DOHH2 (cell line): ENCODE measurements around the gene SHC3.

ENCODE experiments used
- H3F3A ChIP-seq: fragments of 200-600 bp; sonication (generic), shearing (Covaris generic); 2 replicates; pipeline ENCODE4 v1.6.0; 2016; ENCODE audit warnings: antibody characterized with exemption, mild to moderate bottlenecking; ENCODE audit not compliant: control insufficient read depth, insufficient read depth
- H3K27ac ChIP-seq: fragments of 200-600 bp; sonication (generic); 2 replicates; pipeline ENCODE4 v1.5.1; 2014; ENCODE audit warnings: low read depth, mild to moderate bottlenecking, low read length, moderate library complexity
- H3K27me3 ChIP-seq: fragments of 200-600 bp; sonication (generic); 2 replicates; pipeline ENCODE4 v1.6.1; 2014; ENCODE audit warnings: mild to moderate bottlenecking, low read length, mixed read lengths; ENCODE audit not compliant: control insufficient read depth
- H3K36me3 ChIP-seq: fragments of 200-600 bp; sonication (generic); 2 replicates; pipeline ENCODE4 v1.6.1; 2014; ENCODE audit warnings: mild to moderate bottlenecking, low read length, moderate library complexity, mixed read lengths; ENCODE audit not compliant: control insufficient read depth
- H3K4me1 ChIP-seq: fragments of 200-600 bp; sonication (generic); 2 replicates; pipeline ENCODE4 v1.6.1; 2014; ENCODE audit warnings: mild to moderate bottlenecking, low read length, mixed read lengths; ENCODE audit not compliant: control insufficient read depth
- H3K4me2 ChIP-seq: fragments of 200-600 bp; sonication (generic); 2 replicates; pipeline ENCODE4 v1.6.0; 2014; ENCODE audit warnings: mild to moderate bottlenecking, low read length, moderate library complexity
- H3K4me3 ChIP-seq: fragments of 200-600 bp; sonication (generic); 2 replicates; pipeline ENCODE4 v1.5.1; 2014; ENCODE audit warnings: mild to moderate bottlenecking, low read length, mixed read lengths
- H3K79me2 ChIP-seq: fragments of 200-600 bp; sonication (generic); 2 replicates; pipeline ENCODE4 v1.6.1; 2014; ENCODE audit warnings: mild to moderate bottlenecking, low read length, mixed read lengths; ENCODE audit not compliant: control insufficient read depth
- H3K9me2 ChIP-seq: fragments of 200-600 bp; sonication (generic); replicated peaks from 2 replicates; pipeline ENCODE4 v1.6.1; 2014; ENCODE audit warnings: mild to moderate bottlenecking, low read length, mixed read lengths; ENCODE audit not compliant: control insufficient read depth
- H3K9me3 ChIP-seq: fragments of 200-600 bp; sonication (generic); 2 replicates; pipeline ENCODE4 v1.6.1; 2014; ENCODE audit warnings: antibody characterized with exemption, low read length, mixed read lengths; ENCODE audit not compliant: control insufficient read depth, insufficient read depth
- H4K20me1 ChIP-seq: fragments of 200-600 bp; sonication (generic); 2 replicates; pipeline ENCODE4 v1.6.0; 2014; ENCODE audit warnings: low read depth, mild to moderate bottlenecking, antibody characterized with exemption, low read length, moderate library complexity; ENCODE audit not compliant: control insufficient read depth, insufficient read depth
- EZH2phosphoT487 ChIP-seq: fragments of 200-600 bp; sonication (generic); IDR thresholded peaks from 2 replicates; pipeline ENCODE4 v1.6.1; 2017; ENCODE audit warnings: borderline replicate concordance, mild to moderate bottlenecking, antibody characterized with exemption, low read length, moderate library complexity, mixed read lengths
- TF ChIP-seq, protein P1 (sequence below): fragments of 200-600 bp; sonication (generic); IDR thresholded peaks from one replicate; pipeline ENCODE4 v1.5.1; 2014; ENCODE audit warnings: antibody characterized with exemption, mild to moderate bottlenecking, low read depth, low read length; ENCODE audit not compliant: poor library complexity, severe bottlenecking

The SHC3 gene

DNA sequence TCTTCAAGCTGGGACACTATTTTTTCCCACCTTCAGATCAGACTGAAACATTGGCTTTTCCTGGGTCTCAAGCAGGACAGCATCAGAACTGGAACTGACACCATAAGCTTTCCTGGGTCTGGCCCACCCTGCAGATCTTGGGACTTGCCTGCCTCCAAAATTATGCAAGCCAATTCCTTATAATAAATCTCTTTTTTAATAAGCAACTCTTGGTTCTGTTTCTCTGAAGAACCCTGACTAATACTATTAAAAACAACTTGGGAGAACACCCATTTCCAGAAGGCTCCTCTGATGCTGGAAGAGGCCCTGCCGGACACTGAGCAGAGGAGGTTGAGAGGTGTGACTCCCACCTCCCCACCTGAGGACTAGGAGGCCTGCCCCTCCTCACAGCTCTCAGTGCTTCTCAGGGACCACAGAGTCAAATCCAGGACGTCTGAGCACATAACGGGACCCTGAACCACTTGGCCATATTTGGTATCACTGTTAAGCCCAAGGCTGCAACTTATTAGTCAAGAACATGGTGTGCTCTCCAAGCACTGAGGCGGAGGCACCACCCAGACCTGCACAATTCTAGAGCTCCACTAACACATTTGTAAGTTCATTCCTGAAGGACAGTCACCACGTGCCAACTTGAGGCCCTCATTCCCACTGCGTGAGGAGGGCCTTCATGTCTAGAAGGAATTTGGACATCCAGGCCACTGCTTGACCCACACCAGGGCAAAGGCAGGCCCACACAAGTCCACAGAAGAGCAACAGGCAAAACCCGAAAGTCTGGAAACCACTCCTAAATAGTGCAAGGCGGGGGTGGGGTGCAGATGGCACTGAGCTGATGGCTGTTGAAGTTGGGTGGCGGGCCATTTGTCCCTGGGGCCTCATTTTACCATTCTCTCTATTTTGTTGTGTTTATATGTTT lies 9.5 kb downstream of the SHC3 start:
- H4K20me1 ChIP-seq, result no peaks in the 10 kb centered on the region
- no peaks in the 10 kb centered on the region for H3K9me3 ChIP-seq
- H3K27me3 ChIP-seq, result no peaks in the 10 kb centered on the region
- H3K4me1 ChIP-seq, result no peaks in the 10 kb centered on the region
- no peaks in the 10 kb centered on the region for H3K79me2 ChIP-seq
- TF ChIP-seq, protein P1, sequence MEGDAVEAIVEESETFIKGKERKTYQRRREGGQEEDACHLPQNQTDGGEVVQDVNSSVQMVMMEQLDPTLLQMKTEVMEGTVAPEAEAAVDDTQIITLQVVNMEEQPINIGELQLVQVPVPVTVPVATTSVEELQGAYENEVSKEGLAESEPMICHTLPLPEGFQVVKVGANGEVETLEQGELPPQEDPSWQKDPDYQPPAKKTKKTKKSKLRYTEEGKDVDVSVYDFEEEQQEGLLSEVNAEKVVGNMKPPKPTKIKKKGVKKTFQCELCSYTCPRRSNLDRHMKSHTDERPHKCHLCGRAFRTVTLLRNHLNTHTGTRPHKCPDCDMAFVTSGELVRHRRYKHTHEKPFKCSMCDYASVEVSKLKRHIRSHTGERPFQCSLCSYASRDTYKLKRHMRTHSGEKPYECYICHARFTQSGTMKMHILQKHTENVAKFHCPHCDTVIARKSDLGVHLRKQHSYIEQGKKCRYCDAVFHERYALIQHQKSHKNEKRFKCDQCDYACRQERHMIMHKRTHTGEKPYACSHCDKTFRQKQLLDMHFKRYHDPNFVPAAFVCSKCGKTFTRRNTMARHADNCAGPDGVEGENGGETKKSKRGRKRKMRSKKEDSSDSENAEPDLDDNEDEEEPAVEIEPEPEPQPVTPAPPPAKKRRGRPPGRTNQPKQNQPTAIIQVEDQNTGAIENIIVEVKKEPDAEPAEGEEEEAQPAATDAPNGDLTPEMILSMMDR, result no peak
- no peak for TF ChIP-seq EZH2phosphoT487
- H3F3A ChIP-seq, result no peaks in the 10 kb centered on the region
- no peak overlapping the region for H3K4me3 ChIP-seq
- H3K36me3 ChIP-seq, result no peaks in the 10 kb centered on the region
- H3K4me2 ChIP-seq, result no peak overlapping the region
- no peaks in the 10 kb centered on the region for H3K9me2 ChIP-seq
- H3K27ac ChIP-seq, result no peak overlapping the region

DNA sequence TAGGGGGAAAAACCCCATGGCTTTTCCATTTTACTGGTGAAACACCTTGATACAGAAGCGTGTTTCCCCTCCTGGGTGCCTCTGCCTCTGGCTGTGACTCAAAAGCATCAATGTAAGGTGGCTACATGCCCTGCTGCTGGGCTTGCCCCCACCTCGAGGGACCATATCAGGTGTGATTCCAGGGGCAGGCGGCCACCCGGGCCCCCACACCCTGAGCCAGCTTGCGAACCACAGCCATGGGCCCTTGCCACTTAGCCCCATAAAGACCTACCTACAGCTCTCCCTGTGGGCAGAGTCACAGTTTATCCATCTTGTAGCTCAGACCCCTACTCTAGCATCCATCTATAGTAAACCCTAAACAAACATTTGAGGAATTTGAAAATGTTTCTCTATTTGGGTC lies 10.8 kb downstream of the SHC3 start:
- Histone ChIP-seq H3K4me3 (no peak overlapping the region), H3K36me3 (no peaks in the 10 kb centered on the region), H3K4me1 (no peaks in the 10 kb centered on the region), H3K79me2 (no peaks in the 10 kb centered on the region), H3K27ac (no peak overlapping the region), H3F3A (no peaks in the 10 kb centered on the region), H3K9me3 (no peaks in the 10 kb centered on the region), H3K9me2 (no peaks in the 10 kb centered on the region), H4K20me1 (no peaks in the 10 kb centered on the region), H3K27me3 (no peaks in the 10 kb centered on the region), H3K4me2 (no peak overlapping the region)
- TF ChIP-seq, protein P1, result no peak

DNA sequence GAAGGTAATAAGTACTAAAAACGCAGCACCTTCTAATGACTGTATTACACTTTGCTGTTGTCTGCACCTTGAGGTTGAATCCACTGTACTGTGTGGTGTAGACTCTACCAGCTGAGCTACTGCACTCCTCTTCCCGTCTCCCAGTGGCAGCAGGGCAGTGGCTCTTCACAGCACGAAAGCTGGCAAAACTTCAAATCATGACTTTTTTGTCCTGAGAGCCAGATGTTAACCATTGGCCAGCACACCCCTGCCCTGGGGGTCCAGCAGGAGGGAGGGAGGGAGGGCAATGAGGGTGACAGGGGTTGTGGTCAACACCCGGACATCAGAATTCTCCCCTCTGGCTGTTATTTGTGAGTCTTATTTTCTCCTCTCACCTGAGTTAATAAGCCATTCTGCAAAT lies 11.8 kb downstream of the SHC3 start:
- no peak overlapping the region for H3K4me2 ChIP-seq
- TF ChIP-seq EZH2phosphoT487, result no peak
- TF ChIP-seq, protein P1, result no peak
- H3K9me3 ChIP-seq, result no peaks in the 10 kb centered on the region
- no peaks in the 10 kb centered on the region for H3F3A ChIP-seq
- H3K27ac ChIP-seq, result no peak overlapping the region
- H3K36me3 ChIP-seq, result no peaks in the 10 kb centered on the region
- no peak overlapping the region for H3K4me3 ChIP-seq
- no peaks in the 10 kb centered on the region for H3K27me3 ChIP-seq
- H4K20me1 ChIP-seq, result no peaks in the 10 kb centered on the region
- no peaks in the 10 kb centered on the region for H3K4me1 ChIP-seq
- H3K79me2 ChIP-seq, result no peaks in the 10 kb centered on the region
- H3K9me2 ChIP-seq, result no peaks in the 10 kb centered on the region
